Dermis blood vessel endothelial cell (primary cell): ENCODE results near the gene NRXN2. TPM values are rescaled to one million over a fixed set of nuclear protein-coding genes. Genes with fewer than 3 reads are reported as not detected.
A peak's percentile ranks its signal among the peaks of the same experiment; 100 is the strongest.

Experiments used
- DNase-seq: peaks from one replicate; pipeline ENCODE4 v3.0.0; 2010
- total RNA-seq: library from RNA; depleted of rRNA; stranded (reverse); fragments of >200 nt; gene quantifications from 2 replicates; pipeline ENCODE4 v1.2.3, GENCODE V29; 2014

Gene NRXN2
- total RNA-seq, 1 donor from 2014 or later, result not detected

DNA sequence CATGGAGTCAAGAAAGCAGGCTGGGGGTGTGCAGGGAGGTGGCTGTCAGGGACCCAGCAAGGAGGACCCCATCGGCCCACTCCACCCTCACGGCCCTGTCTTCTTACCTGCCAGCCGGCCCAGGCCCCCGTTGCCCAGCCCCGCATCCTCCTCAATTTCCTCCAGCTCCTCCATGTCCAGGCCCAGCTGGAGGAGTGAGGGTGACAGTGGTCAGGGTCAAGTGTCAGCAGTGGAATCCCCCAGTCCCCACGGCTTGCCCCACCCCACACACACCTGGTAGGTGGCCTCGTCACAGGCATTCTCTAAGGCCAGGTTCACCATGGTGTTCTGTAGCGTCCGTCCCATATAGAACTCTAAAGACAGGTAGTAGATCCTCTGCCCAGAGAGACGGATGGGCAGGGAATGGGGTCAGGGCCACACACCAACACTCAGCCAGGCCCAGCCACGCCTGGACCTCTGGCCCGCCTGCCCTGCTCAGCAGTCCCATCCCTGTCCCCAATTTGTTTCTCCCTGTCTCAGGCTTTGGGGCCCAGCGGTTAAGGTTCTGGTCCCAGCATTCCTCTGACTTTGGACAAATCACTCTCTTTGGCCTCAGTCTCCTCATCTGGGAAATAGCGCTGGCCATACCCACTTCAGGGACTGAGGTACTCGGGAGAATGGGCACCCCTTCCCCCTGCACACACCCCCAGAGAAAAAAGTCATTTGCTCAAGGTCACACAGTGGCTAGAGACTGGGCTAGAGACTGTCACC lies 35.5 kb upstream of the NRXN2 start:
- no peak for DNase-seq

DNA sequence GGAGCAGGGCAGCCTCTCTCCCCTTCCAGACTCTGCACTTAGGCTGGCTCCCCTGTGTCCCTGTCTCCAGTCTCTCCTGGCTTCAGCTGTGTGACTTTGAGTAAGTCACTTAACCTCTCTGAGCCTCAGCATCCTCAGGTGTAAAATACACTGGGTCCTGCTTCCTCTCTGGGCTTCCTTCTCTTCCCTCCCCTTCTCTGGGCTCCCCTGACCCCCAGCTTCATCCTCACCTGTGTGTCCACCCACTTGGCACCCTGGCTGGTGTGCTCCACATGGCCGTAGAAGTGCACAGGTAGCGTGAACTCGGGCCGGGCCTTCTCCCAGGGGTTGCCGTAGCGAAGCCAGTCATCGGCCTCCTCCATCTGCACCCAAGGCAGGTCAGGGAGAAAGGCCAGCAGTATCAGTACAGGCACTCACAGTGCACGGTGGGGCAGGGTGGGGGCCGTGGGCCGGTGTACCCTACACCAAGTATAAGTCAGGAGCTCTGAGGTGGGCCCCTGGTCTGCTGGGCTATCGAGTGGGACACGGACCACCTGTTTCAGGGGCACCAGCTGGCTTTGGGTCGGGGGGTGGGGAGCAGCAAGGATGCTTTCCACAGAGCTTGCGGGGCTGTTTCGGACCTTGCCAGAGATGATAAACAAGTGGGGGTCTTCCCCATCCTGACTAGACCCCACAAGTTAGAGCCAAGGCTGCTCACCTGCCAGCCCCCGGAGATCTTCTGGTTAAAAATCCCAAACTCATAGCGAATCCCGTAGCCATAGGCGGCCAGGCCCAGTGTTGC lies 34.7 kb upstream of the NRXN2 start:
- DNase-seq, result no peak

DNA sequence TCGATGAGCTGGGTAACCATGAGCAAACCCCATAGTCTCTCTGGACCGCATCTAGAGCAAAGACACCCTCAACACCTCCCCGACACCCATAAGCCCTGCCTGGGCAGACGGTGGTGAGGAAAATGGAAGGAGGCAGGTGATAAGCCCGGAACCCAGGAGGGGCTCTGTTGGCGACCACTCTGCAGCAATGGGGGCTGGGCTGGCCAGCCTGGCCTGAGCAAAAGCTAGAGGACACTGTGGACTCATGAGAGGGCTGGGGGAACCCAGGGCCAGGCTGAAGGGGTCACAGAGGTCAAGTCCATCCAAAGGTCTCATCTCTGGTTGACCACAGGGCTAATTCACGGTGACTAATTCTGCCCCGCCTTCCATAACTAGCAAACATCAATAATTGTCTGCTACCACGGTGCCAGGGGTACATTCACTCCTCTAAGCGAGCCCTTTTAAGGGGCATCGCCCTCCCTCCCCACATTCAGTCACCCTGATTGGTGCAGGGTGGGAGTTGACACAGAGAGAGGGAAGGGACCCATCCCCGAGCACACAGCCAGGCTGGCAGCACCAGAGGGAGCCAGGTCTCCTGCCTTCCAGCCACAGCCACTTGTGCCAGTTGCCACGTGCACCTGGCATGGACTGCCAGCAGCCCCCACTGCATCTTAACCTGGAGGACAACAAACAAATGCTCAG lies 32.8 kb upstream of the NRXN2 start:
- no peak for DNase-seq

DNA sequence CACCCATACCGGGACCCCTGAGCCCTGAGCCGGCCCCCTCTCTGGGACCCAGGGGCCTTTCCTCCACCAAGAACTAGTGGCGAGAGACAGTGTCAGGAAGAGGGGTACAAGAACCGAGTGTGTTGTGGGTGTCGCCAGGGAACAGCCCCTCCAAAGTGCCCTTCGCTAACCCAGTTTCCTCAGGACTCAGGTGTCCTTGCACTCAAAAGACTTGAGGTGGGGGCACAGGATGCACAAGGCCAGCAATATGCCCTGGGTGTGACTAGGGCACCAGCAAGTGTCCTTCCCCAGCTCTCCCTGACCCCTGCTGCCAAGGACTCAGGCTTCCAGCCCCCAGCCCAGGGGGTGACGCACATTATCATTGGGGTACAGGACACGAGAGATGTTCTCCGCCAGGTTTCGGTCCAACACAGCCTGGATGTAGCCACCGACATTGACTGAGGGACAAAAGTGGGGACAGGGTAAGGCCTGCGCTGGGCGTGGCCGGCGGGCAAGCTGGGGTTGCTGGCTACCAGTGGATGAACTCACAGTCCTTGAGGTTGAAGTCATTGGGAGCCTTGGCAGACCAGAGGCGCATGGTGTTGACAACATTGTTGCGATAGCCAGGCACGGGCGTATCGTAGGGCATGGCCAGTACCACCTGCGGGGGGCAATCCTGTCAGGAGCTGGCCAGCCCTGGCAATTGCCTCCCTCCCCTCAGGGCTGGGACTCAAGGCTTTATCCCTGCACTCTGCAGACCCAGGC lies 32.1 kb upstream of the NRXN2 start:
- DNase-seq, result no peak

GRCh38 chr11:64754124-64754918 lies 31.3 kb upstream of the NRXN2 start:
- DNase-seq, result no peak

GRCh38 chr11:64753380-64754123 lies 30.6 kb upstream of the NRXN2 start:
- DNase-seq, result no peak

GRCh38 chr11:64753019-64753379 lies 30.0 kb upstream of the NRXN2 start:
- DNase-seq, result no peak

- DNase-seq, result no peak
Observed at GRCh38 chr11:64752175-64752970, 29.4 kb upstream of the NRXN2 start.

- no peak for DNase-seq
Observed at GRCh38 chr11:64751580-64751979, 28.6 kb upstream of the NRXN2 start.

DNA sequence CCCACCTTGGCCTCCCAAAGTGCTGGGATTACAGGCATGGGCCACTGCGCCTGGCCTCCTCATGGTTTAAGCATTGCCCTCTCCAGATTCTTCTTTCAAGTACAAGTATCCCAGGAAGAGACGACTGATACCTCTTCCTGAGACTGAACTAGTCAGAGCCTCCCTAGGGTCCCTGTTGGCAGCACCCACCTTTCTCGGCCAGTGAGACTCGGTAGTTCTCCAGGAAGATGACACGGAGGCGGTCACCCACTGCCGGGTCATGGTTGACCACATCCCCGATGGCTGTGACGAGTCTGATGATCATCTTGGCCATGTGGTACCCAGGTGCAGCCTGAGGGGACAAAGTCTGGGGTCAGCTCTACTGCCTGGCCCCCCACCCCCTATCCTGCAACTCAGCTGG lies 28.1 kb upstream of the NRXN2 start:
- DNase-seq, result no peak

- DNase-seq, result no peak
Observed at GRCh38 chr11:64750361-64751054, 27.5 kb upstream of the NRXN2 start.

DNA sequence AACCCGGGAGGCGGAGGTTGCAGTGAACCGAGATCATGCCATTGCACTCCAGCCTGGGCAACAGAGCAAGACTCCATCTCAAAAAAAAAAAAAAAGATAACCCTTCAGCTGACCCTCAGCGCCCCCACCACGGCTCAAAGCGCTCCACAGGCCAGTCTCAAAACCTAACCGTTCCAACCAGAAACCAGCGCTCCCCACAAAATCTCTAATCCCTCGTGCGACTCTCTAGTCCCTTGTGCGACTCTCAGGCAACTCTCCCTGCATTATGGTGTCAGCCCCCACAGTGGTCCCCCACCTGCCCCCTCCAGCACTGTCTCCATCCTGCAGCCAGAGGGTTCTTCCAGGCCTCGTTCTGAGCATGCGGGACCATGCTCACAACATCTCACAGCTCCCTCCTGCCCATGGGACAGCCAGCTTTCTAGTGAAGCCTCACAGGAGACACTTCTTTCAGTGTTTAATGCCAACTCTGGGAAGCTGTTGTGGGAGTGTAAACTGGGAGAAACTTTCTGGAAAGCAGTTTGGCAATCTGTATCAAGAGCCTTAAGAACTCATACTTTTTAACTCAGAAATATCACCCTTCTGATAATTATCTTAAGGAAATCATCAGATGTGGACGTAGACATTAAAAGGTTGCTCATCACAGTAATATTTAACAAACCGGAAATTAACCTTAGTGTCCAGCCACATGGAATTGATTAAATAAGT lies 25.1 kb upstream of the NRXN2 start:
- no peak for DNase-seq

DNA sequence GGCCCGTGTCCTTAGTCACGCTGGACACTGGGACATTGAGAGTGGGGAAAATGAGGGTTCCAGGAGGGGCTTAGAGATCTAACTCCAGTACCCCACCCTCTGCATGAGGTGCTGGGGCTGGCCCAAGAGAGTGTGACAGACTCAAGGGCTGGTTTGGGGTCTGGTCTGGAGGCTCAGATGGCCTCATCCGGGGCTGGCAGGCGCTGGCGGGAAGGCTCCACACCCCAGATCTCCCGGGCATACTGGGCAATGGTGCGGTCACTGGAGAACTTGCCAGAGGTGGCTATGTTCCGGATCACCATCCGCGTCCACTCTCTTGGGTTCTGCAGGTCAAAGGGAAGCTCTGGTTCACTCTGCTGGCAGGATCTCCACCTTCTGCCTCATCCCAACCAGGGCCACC lies 23.5 kb upstream of the NRXN2 start:
- DNase-seq, result no peak

GRCh38 chr11:64745521-64746328 lies 22.7 kb upstream of the NRXN2 start:
- peak; percentile 67 for DNase-seq

DNA sequence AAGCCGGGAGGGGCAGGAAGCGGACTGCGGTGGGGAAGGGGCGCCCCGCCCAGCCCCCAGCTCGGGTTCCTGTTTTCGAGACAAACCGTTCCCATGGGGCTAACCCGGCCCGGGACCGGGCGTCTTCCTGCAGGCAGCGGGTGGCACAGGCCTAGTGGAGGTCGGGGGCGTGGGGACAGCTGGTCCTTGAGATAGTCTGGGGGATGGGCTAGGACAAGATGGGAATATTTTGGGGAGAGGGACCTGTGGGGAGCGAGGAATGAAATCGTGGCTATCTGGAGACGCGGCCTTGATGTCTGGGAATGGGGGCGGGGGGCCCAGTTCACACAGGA lies 22.2 kb upstream of the NRXN2 start:
- DNase-seq, result no peak

- no peak for DNase-seq
Observed at GRCh38 chr11:64744544-64745188, 21.7 kb upstream of the NRXN2 start.

- DNase-seq, result peak; percentile 49
Observed at GRCh38 chr11:64743591-64744543, 20.9 kb upstream of the NRXN2 start, which contains the start of gene RASGRP2. TSS of gene RASGRP2 (minus strand) at chr11:64744142. CDS start at chr11:64742866, 1,276 bp downstream.
